NCI-H526 (cell line): ENCODE data around the gene SGK2.

ENCODE experiments used
- DNase-seq, 2 experiments: peaks; one replicate each; lab custom pipeline; 2025; lab: John Stamatoyannopoulos, UW

Gene SGK2

GRCh38 chr20:43558412-43559146 is at the start of gene SGK2:
SGK2 (plus strand) TSS chr20:43559027; CDS start chr20:43566496, 7,469 bp downstream.
- DNase-seq, result peak; percentile 31 to 75

- no peak for DNase-seq
Observed at GRCh38 chr20:43511879-43512278, 46.9 kb upstream of the SGK2 start.

- DNase-seq, result no peak
Observed at GRCh38 chr20:43513372-43513930, 45.4 kb upstream of the SGK2 start.

- peak; percentile 98 to 99 for DNase-seq
Observed at GRCh38 chr20:43513931-43514647, 44.7 kb upstream of the SGK2 start.

- DNase-seq, result peak in 1 of 2 experiments; percentile 58
Observed at GRCh38 chr20:43514648-43514999, 44.2 kb upstream of the SGK2 start.

- no peak for DNase-seq
Observed at GRCh38 chr20:43515628-43516027, 43.2 kb upstream of the SGK2 start.

GRCh38 chr20:43516251-43516824 is 42.5 kb upstream of the SGK2 start:
- DNase-seq, result no peak

- DNase-seq, result no peak
Observed at GRCh38 chr20:43520074-43520630, 38.7 kb upstream of the SGK2 start.

- DNase-seq, result no peak
Observed at GRCh38 chr20:43525021-43525420, 33.8 kb upstream of the SGK2 start.

GRCh38 chr20:43528258-43528875 is 30.5 kb upstream of the SGK2 start:
- no peak for DNase-seq

- DNase-seq, result no peak
Observed at GRCh38 chr20:43529051-43529450, 29.8 kb upstream of the SGK2 start.

GRCh38 chr20:43529457-43530153 is 29.2 kb upstream of the SGK2 start:
- no peak for DNase-seq

- DNase-seq, result no peak
Observed at GRCh38 chr20:43530321-43531090, 28.3 kb upstream of the SGK2 start.

GRCh38 chr20:43531091-43531443 is 27.8 kb upstream of the SGK2 start:
- no peak for DNase-seq

- no peak for DNase-seq
Observed at GRCh38 chr20:43532416-43533055, 26.3 kb upstream of the SGK2 start.

GRCh38 chr20:43533060-43533459 is 25.8 kb upstream of the SGK2 start:
- no peak for DNase-seq

- no peak for DNase-seq
Observed at GRCh38 chr20:43534016-43534415, 24.8 kb upstream of the SGK2 start.

- DNase-seq, result no peak
Observed at GRCh38 chr20:43534791-43535350, 24.0 kb upstream of the SGK2 start.

GRCh38 chr20:43535370-43536004 is 23.3 kb upstream of the SGK2 start:
- DNase-seq, result no peak
